MCF 10A (cell line): ENCODE measurements around the gene BICD2. TPM values are rescaled to one million over a fixed set of nuclear protein-coding genes. Genes with fewer than 3 reads are reported as not detected.

Source experiments
- BruUV-seq: library from RNA; stranded (reverse); fragments of 400-500 nt; replicated peaks from 2 replicates; lab custom pipeline; 2021; lab: Mats Ljungman, UMichigan
- CTCF ChIA-PET: fragments of 300-600 bp; sonication (Branson Sonifier 250); formaldehyde crosslinking; extraction: SDS; loops from one replicate; lab custom pipeline; 2021; ENCODE audit warnings: antibody characterized with exemption, inconsistent platforms; lab: Yijun Ruan, JAX
- POLR2A ChIA-PET: fragments of 300-600, 350-650 bp; sonication (Branson Sonifier 250); formaldehyde crosslinking; extraction: SDS; loops from one replicate; lab custom pipeline; 2020; ENCODE audit warnings: antibody characterized with exemption, inconsistent platforms; lab: Yijun Ruan, JAX
- DNase-seq: peaks from one replicate; pipeline ENCODE4 v3.0.0-alpha.2; 2018; ENCODE audit not compliant: unreplicated experiment
- H3K27ac Mint-ChIP-seq: one replicate; pipeline ENCODE4 v1.8.0; 2022; ENCODE audit warnings: mild to moderate bottlenecking, low read depth, mixed read lengths; ENCODE audit not compliant: unreplicated experiment
- H3K27me3 Mint-ChIP-seq: one replicate; pipeline ENCODE4 v1.8.0; 2022; ENCODE audit warnings: mixed read lengths; ENCODE audit not compliant: insufficient read depth, unreplicated experiment
- H3K36me3 Mint-ChIP-seq: one replicate; pipeline ENCODE4 v1.8.0; 2022; ENCODE audit warnings: mild to moderate bottlenecking, moderate library complexity, mixed read lengths; ENCODE audit not compliant: insufficient read depth, unreplicated experiment
- H3K4me1 Mint-ChIP-seq: one replicate; pipeline ENCODE4 v1.8.0; 2022; ENCODE audit warnings: mixed read lengths; ENCODE audit not compliant: insufficient read depth, unreplicated experiment
- H3K4me3 Mint-ChIP-seq: one replicate; pipeline ENCODE4 v1.8.0; 2022; ENCODE audit warnings: mild to moderate bottlenecking, moderate library complexity, mixed read lengths; ENCODE audit not compliant: unreplicated experiment
- H3K9me3 Mint-ChIP-seq: one replicate; pipeline ENCODE4 v1.8.0; 2022; ENCODE audit warnings: mixed read lengths; ENCODE audit not compliant: unreplicated experiment
- intact Hi-C: fragments of 100-400 bp; cut with micrococcal nuclease; formaldehyde crosslinking; loops from 2 replicates; pipeline ENCODE4 v1.14.1; 2022
- total RNA-seq: library from RNA; stranded (reverse); gene quantifications from 2 replicates; pipeline ENCODE4 v1.2.3, GENCODE V29; 2022
- TF ChIP-seq, protein P1 (sequence below): fragments of 200-600 bp; IDR thresholded peaks from one replicate; pipeline ENCODE4 v1.8.0; 2022; ENCODE audit warnings: antibody characterized with exemption, mild to moderate bottlenecking; ENCODE audit not compliant: unreplicated experiment

The BICD2 gene
- total RNA-seq, 1 experiment from 2014 or later = 23.5 TPM

GRCh38 chr9:92752812-92753404 is 11.7 kb downstream of the BICD2 start:
- ChIA-PET POLR2A (interaction anchor here (0.6 to 1.0 kb wide), 2 partner anchors 11 to 27 kb away, joined by 3 read pairs; partner anchors contain the start of gene BICD2), CTCF (interaction anchor here (0.7 to 1.6 kb wide), 2 partner anchors 18 to 36 kb away, joined by 5 read pairs; no protein-coding TSS in a partner anchor)
- no peak for DNase-seq
- Mint-ChIP-seq H3K9me3 (no peaks in the 10 kb centered on the region), H3K27ac (no peak overlapping the region), H3K27me3 (no peaks in the 10 kb centered on the region), H3K4me1 (peaks cover 9% of the 10 kb centered on the region), H3K36me3 (peaks cover 12% of the 10 kb centered on the region), H3K4me3 (no peak overlapping the region)
- intact Hi-C loops = no loop called here
- TF ChIP-seq, protein P1, sequence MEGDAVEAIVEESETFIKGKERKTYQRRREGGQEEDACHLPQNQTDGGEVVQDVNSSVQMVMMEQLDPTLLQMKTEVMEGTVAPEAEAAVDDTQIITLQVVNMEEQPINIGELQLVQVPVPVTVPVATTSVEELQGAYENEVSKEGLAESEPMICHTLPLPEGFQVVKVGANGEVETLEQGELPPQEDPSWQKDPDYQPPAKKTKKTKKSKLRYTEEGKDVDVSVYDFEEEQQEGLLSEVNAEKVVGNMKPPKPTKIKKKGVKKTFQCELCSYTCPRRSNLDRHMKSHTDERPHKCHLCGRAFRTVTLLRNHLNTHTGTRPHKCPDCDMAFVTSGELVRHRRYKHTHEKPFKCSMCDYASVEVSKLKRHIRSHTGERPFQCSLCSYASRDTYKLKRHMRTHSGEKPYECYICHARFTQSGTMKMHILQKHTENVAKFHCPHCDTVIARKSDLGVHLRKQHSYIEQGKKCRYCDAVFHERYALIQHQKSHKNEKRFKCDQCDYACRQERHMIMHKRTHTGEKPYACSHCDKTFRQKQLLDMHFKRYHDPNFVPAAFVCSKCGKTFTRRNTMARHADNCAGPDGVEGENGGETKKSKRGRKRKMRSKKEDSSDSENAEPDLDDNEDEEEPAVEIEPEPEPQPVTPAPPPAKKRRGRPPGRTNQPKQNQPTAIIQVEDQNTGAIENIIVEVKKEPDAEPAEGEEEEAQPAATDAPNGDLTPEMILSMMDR = no peak
- no TSS peak for BruUV-seq

- BruUV-seq = no TSS peak
- H3K36me3 Mint-ChIP-seq = peaks cover 12% of the 10 kb centered on the region
- POLR2A ChIA-PET = interaction anchor here (0.9 kb wide), 1 partner anchor 19 kb away, joined by 3 read pairs; no protein-coding TSS in a partner anchor
- H3K27me3 Mint-ChIP-seq = no peaks in the 10 kb centered on the region
- no peak overlapping the region for H3K4me3 Mint-ChIP-seq
- intact Hi-C loops = no loop called here
- H3K4me1 Mint-ChIP-seq = peaks cover 15% of the 10 kb centered on the region
- TF ChIP-seq, protein P1 = no peak
- no peaks in the 10 kb centered on the region for H3K9me3 Mint-ChIP-seq
- peak; percentile 26 for DNase-seq
- H3K27ac Mint-ChIP-seq = no peak overlapping the region
- CTCF ChIA-PET = interaction anchor here (0.6 to 0.7 kb wide), 3 partner anchors 33 to 190 kb away, joined by 3 read pairs; no protein-coding TSS in a partner anchor
Measured at GRCh38 chr9:92749934-92750315, 14.7 kb downstream of the BICD2 start.

DNA sequence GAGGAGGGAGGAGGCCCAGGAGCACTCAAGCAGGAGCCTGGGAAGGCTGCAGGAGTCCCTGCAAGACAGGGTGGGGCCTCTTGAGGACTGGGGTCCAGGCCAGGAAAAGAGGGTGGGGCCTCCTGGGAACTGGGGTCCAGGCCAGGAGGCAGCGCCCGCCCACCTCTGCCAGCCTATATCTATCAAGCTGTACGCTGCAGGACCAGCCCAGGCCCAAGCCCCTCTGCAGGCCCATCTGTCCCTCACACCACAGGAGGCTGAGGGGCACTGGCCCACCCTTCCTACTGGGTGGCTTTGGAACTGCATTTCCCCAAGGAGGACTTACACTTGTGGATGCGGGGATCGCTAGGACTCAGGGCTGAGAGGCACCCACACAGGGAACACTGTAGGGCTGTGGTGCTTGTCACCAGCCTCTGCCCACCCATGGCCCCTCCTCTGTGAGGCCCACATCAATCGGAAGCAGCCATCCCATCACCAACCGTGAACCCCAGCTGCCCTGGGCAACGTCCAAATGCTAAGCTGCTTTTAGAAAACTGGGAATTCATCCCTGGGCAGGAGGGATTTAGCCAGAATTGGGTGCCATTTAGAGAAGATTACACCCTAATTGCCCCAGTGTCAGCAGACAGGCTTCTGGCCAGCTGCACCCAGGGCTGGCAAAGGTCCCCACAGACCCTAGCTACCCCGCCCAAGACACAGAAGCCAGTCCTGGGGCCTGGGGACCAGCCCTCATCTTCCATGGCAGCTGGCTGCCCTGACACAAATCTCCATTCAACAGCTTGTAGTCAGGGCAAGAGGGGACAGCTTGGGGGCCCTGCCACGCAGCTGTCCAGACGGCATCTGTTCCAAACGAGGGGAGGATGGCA is 15.3 kb downstream of the BICD2 start:
- POLR2A ChIA-PET = interaction anchor here (0.9 kb wide), 1 partner anchor 19 kb away, joined by 3 read pairs; no protein-coding TSS in a partner anchor
- TF ChIP-seq, protein P1 = no peak
- intact Hi-C loops = no loop called here
- no TSS peak for BruUV-seq
- no peak for DNase-seq
- H3K27me3 Mint-ChIP-seq = no peaks in the 10 kb centered on the region
- H3K4me3 Mint-ChIP-seq = no peak overlapping the region
- H3K36me3 Mint-ChIP-seq = peaks cover 12% of the 10 kb centered on the region
- CTCF ChIA-PET = interaction anchor here (0.6 to 0.7 kb wide), 4 partner anchors 32 to 190 kb away, joined by 3 read pairs; no protein-coding TSS in a partner anchor
- no peaks in the 10 kb centered on the region for H3K9me3 Mint-ChIP-seq
- peak overlapping the region; percentile 18 for H3K27ac Mint-ChIP-seq
- peaks cover 15% of the 10 kb centered on the region for H3K4me1 Mint-ChIP-seq

DNA sequence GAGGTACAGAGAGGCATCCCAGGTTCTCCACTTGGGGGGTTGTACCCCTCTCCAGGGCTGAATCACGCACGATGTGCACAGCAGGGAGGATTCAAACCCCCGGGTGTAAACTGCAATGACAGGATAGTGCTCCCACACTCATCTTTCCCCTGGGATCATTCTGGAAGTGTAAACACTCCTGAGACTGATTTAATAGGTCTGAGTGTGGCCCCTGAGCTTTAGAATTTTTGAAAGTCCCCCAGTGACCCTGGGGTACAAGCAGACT is 16.5 kb downstream of the BICD2 start:
- intact Hi-C loops = no loop called here
- no peaks in the 10 kb centered on the region for H3K9me3 Mint-ChIP-seq
- no peak for DNase-seq
- ChIA-PET POLR2A (interaction anchor here (1.2 kb wide), 1 partner anchor 30 kb away, joined by 3 read pairs; no protein-coding TSS in a partner anchor), CTCF (interaction anchor here (0.8 kb wide), 1 partner anchor 31 kb away, joined by 4 read pairs; no protein-coding TSS in a partner anchor)
- H3K4me1 Mint-ChIP-seq = peaks cover 15% of the 10 kb centered on the region
- TF ChIP-seq, protein P1 = no peak
- H3K27ac Mint-ChIP-seq = peak overlapping the region; percentile 18
- H3K36me3 Mint-ChIP-seq = peaks cover 11% of the 10 kb centered on the region
- no peaks in the 10 kb centered on the region for H3K27me3 Mint-ChIP-seq
- BruUV-seq = no TSS peak
- H3K4me3 Mint-ChIP-seq = no peak overlapping the region
